HL-60 (cell line): ENCODE data around the gene FAM227B.

ENCODE experiments used
- DNase-seq, 2 experiments: peaks; one replicate each; pipeline ENCODE4 v3.0.0-alpha.2; 2010 to 2020; ENCODE audit warnings: low read depth in 1 of 2, low spot score in 1 of 2
- H3K27ac ChIP-seq: fragments of 250-450 bp; sonication (Bioruptor Pico); replicated peaks from 2 replicates; pipeline ENCODE4 v1.5.1; 2020; ENCODE audit warnings: mild to moderate bottlenecking, moderate library complexity
- H3K27me3 ChIP-seq: fragments of 250-450 bp; sonication (Bioruptor Pico); 2 replicates; pipeline ENCODE4 v1.5.1; 2021; ENCODE audit warnings: mild to moderate bottlenecking, moderate library complexity; ENCODE audit not compliant: insufficient read depth, poor library complexity, severe bottlenecking
- H3K4me3 ChIP-seq: replicated peaks from 2 replicates; pipeline ENCODE4 v1.5.1; 2011; ENCODE audit warnings: mild to moderate bottlenecking, control low read depth, low read length; ENCODE audit not compliant: insufficient read depth
- CTCF ChIP-seq: IDR thresholded peaks from one replicate; pipeline ENCODE4 v1.5.1; 2011; ENCODE audit warnings: low read length, control low read depth, inconsistent platforms; ENCODE audit not compliant: insufficient read depth
- GABPA ChIP-seq: IDR thresholded peaks from 2 replicates; pipeline ENCODE4 v1.6.1; 2012; ENCODE audit warnings: low read depth
- POLR2AphosphoS5 ChIP-seq: IDR thresholded peaks from 2 replicates; pipeline ENCODE4 v1.6.1; 2012; ENCODE audit warnings: low read depth
- REST ChIP-seq: IDR thresholded peaks from 2 replicates; pipeline ENCODE4 v1.6.1; 2012; ENCODE audit warnings: low read depth; ENCODE audit not compliant: insufficient replicate concordance
- SPI1 ChIP-seq: IDR thresholded peaks from 2 replicates; pipeline ENCODE4 v1.6.1; 2012; ENCODE audit warnings: low read depth, mild to moderate bottlenecking, borderline replicate concordance

FAM227B gene

DNA sequence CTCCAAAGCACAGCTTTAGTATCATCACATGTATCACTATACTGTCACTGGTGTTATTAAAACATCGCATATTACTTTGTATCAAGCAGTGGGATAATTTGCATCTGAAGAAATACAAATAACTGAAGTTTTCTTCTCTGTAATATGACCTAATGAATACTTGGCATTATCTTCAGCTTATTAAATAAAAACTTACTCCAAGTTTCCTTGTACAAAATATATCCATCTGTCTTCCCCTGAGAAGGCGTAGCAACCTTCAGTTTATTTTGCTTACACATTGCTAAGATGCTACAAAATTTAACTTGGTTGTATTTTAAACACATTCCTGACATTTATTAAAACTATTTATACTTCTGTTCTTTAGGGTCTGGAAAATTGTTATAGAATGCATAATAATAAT is 183.9 kb downstream of the FAM227B start:
- TF ChIP-seq CTCF: no peak
- TF ChIP-seq SPI1: no peak
- no peak for TF ChIP-seq POLR2AphosphoS5
- no peak for TF ChIP-seq REST
- no peak for TF ChIP-seq GABPA
- no peak overlapping the region for H3K27ac ChIP-seq

GRCh38 chr15:49435174-49435573 is 185.4 kb downstream of the FAM227B start:
- Histone ChIP-seq H3K27me3 (no peaks in the 10 kb centered on the region), H3K4me3 (no peak overlapping the region), H3K27ac (no peak overlapping the region)
- DNase-seq: no peak
- TF ChIP-seq CTCF (no peak), REST (no peak), GABPA (no peak), SPI1 (no peak), POLR2AphosphoS5 (no peak)

More for the DNA sequence above, 183.9 kb downstream of the FAM227B start:
- no peak for DNase-seq
- H3K27me3 ChIP-seq: no peaks in the 10 kb centered on the region
- no peak overlapping the region for H3K4me3 ChIP-seq

GRCh38 chr15:49430046-49430445 is 190.6 kb downstream of the FAM227B start:
- H3K27me3 ChIP-seq: no peaks in the 10 kb centered on the region
- TF ChIP-seq GABPA: no peak
- TF ChIP-seq SPI1: no peak
- no peak for TF ChIP-seq REST
- TF ChIP-seq POLR2AphosphoS5: no peak
- no peak for TF ChIP-seq CTCF
- H3K27ac ChIP-seq: no peak overlapping the region
- H3K4me3 ChIP-seq: no peak overlapping the region
- DNase-seq: no peak
